WTC11 (cell line): Measurements from ENCODE around the gene ACAD8. TPM values are rescaled to one million over a fixed set of nuclear protein-coding genes. Genes with fewer than 3 reads are reported as not detected.
A peak's percentile ranks its signal among the peaks of the same experiment; 100 is the strongest.

ENCODE experiments used
- ATAC-seq: fragments of 200-7000 bp; cut with Tn5 transposase; 2 replicates; pipeline ENCODE4 v1.10.0; 2021; ENCODE audit warnings: mild to moderate bottlenecking, moderate library complexity
- CTCF ChIA-PET: fragments of 300-600 bp; sonication (Branson Sonifier 250); formaldehyde crosslinking; loops from one replicate; lab custom pipeline; 2021; ENCODE audit warnings: antibody characterized with exemption; lab: Charles Lee
- POLR2A ChIA-PET: fragments of 350-600 bp; sonication (Branson Sonifier 250); formaldehyde crosslinking; loops from one replicate; lab custom pipeline; 2021; ENCODE audit warnings: antibody characterized with exemption; lab: Charles Lee
- DNase-seq: peaks from one replicate; pipeline ENCODE4 v3.0.0; 2021; ENCODE audit warnings: low spot score
- H3K27ac Mint-ChIP-seq: 2 replicates; pipeline ENCODE4 v1.8.0; 2021; ENCODE audit warnings: mixed read lengths
- H3K27me3 Mint-ChIP-seq: 2 replicates; pipeline ENCODE4 v1.8.0; 2021; ENCODE audit warnings: low read depth, mild to moderate bottlenecking, moderate library complexity, mixed read lengths
- H3K36me3 Mint-ChIP-seq: 2 replicates; pipeline ENCODE4 v1.8.0; 2021; ENCODE audit warnings: mixed read lengths
- H3K4me1 Mint-ChIP-seq: 2 replicates; pipeline ENCODE4 v1.8.0; 2022; ENCODE audit warnings: mixed read lengths
- H3K4me3 Mint-ChIP-seq: 2 replicates; pipeline ENCODE4 v1.8.0; 2021; ENCODE audit warnings: mild to moderate bottlenecking, moderate library complexity, mixed read lengths
- H3K9me3 Mint-ChIP-seq: 2 replicates; pipeline ENCODE4 v1.8.0; 2021; ENCODE audit warnings: mixed read lengths
- CREM ChIP-seq: sonication (generic); formaldehyde crosslinking; IDR thresholded peaks from 2 replicates; pipeline ENCODE4 v1.8.1; 2022; ENCODE audit warnings: mild to moderate bottlenecking, missing genetic modification reagents, moderate library complexity
- ERG ChIP-seq: fragments of 250-450 bp; sonication (Bioruptor Pico); IDR thresholded peaks from 2 replicates; pipeline ENCODE4 v1.8.0; 2021; ENCODE audit warnings: mild to moderate bottlenecking
- ESRRA ChIP-seq: sonication (generic); formaldehyde crosslinking; IDR thresholded peaks from 2 replicates; pipeline ENCODE4 v1.8.1; 2022; ENCODE audit warnings: mild to moderate bottlenecking, missing genetic modification reagents, borderline replicate concordance
- FOXP4 ChIP-seq: sonication (generic); formaldehyde crosslinking; IDR thresholded peaks from 2 replicates; pipeline ENCODE4 v1.8.0; 2022; ENCODE audit warnings: mild to moderate bottlenecking, missing genetic modification reagents
- HMGXB4 ChIP-seq: sonication (generic); formaldehyde crosslinking; IDR thresholded peaks from 2 replicates; pipeline ENCODE4 v1.8.1; 2023; ENCODE audit warnings: mild to moderate bottlenecking, moderate library complexity, missing genetic modification reagents
- MYBL2 ChIP-seq: sonication (generic); formaldehyde crosslinking; IDR thresholded peaks from 2 replicates; pipeline ENCODE4 v1.8.1; 2023; ENCODE audit warnings: mild to moderate bottlenecking, moderate library complexity, missing genetic modification reagents
- ZNF138 ChIP-seq: sonication (generic); formaldehyde crosslinking; conservative IDR thresholded peaks from 2 replicates; pipeline ENCODE4 v1.8.1; 2022; ENCODE audit warnings: mild to moderate bottlenecking, moderate library complexity, missing genetic modification reagents
- ZNF232 ChIP-seq: sonication (generic); formaldehyde crosslinking; IDR thresholded peaks from 2 replicates; pipeline ENCODE4 v1.8.0; 2022; ENCODE audit warnings: mild to moderate bottlenecking, missing genetic modification reagents
- ZNF263 ChIP-seq: sonication (generic); formaldehyde crosslinking; IDR thresholded peaks from 2 replicates; pipeline ENCODE4 v1.8.1; 2022; ENCODE audit warnings: low read depth, mild to moderate bottlenecking, moderate library complexity, missing genetic modification reagents
- ZNF281 ChIP-seq: sonication (generic); formaldehyde crosslinking; IDR thresholded peaks from 2 replicates; pipeline ENCODE4 v1.8.0; 2023; ENCODE audit warnings: mild to moderate bottlenecking, missing genetic modification reagents
- ZNF425 ChIP-seq: fragments of 250-450 bp; sonication (Bioruptor Pico); conservative IDR thresholded peaks from 2 replicates; pipeline ENCODE4 v1.9.0; 2021; ENCODE audit warnings: mild to moderate bottlenecking
- ZNF532 ChIP-seq: fragments of 250-450 bp; sonication (Bioruptor Pico); IDR thresholded peaks from 2 replicates; pipeline ENCODE4 v1.9.0; 2021; ENCODE audit warnings: mild to moderate bottlenecking, borderline replicate concordance
- ZSCAN18 ChIP-seq: fragments of 250-450 bp; sonication (Bioruptor Pico); IDR thresholded peaks from 2 replicates; pipeline ENCODE4 v2.1.2; 2022; ENCODE audit warnings: mild to moderate bottlenecking, moderate library complexity
- total RNA-seq: library from RNA; stranded (reverse); gene quantifications from 3 replicates; pipeline ENCODE4 v1.2.3, GENCODE V29; 2021

Gene ACAD8
- total RNA-seq, 1 experiment from 2014 or later: 55.2 TPM

GRCh38 chr11:134224710-134225664 is 28.4 kb upstream of the ACAD8 start (continued):
- TF ChIP-seq ZNF425: no peak

- peak overlapping the region; percentile 3; the same call in 1 of the 2 replicates for H3K4me3 Mint-ChIP-seq
- CTCF ChIA-PET: no interaction called here
These were observed 26.5 kb upstream of the ACAD8 start for GRCh38 chr11:134226806-134227325.

More at GRCh38 chr11:134226806-134227325, 26.5 kb upstream of the ACAD8 start:
- peaks cover 35% of the 10 kb centered on the region for H3K4me1 Mint-ChIP-seq
- ATAC-seq (no peak), DNase-seq (no peak)
- no peaks in the 10 kb centered on the region for H3K36me3 Mint-ChIP-seq
- no peak overlapping the region for H3K27ac Mint-ChIP-seq
- POLR2A ChIA-PET: no interaction called here
- peaks cover 8% of the 10 kb centered on the region for H3K27me3 Mint-ChIP-seq
- TF ChIP-seq ESRRA (CRISPR knock-in tag) (no peak), HMGXB4 (no peak), ZNF138 (CRISPR knock-in tag) (no peak), ZNF263 (no peak), ZSCAN18 (CRISPR knock-in tag) (no peak), MYBL2 (CRISPR knock-in tag) (no peak), ERG (CRISPR knock-in tag) (no peak), CREM (CRISPR knock-in tag) (no peak), ZNF232 (no peak), ZNF532 (no peak), ZNF281 (CRISPR knock-in tag) (no peak), FOXP4 (CRISPR knock-in tag) (no peak)
- H3K9me3 Mint-ChIP-seq: no peaks in the 10 kb centered on the region
